GM18951 (cell line): ENCODE measurements around the gene KHDRBS1.
"Not testable (repeated sequence)": the region's sequence is repeated elsewhere in the genome, so short reads cannot be mapped to it uniquely, and the experiment has no call there.

Source experiments
- POLR2A ChIP-seq: IDR thresholded peaks from 4 replicates; pipeline ENCODE4 v1.6.1; 2011; ENCODE audit warnings: mild to moderate bottlenecking; ENCODE audit not compliant: insufficient read length, insufficient read depth; ENCODE audit errors: extremely low read depth
- in situ Hi-C: fragments of 300-500 bp; cut with MboI; formaldehyde crosslinking; loops from one replicate; pipeline ENCODE4 v1.12.0; 2022; ENCODE audit warnings: low sequenced_read_pairs, mixed read lengths, inconsistent platforms; ENCODE audit not compliant: unreplicated experiment

Gene KHDRBS1

GRCh38 chr1:31991182-31991581, 22.5 kb upstream of the KHDRBS1 start:
- in situ Hi-C loops, result no loop called here
- TF ChIP-seq POLR2A, result no peak

- in situ Hi-C loops, result no loop called here
- TF ChIP-seq POLR2A, result no peak
These were observed 18.4 kb upstream of the KHDRBS1 start for GRCh38 chr1:31995263-31995662.

- in situ Hi-C loops, result not testable (repeated sequence)
These were observed 17.5 kb upstream of the KHDRBS1 start for GRCh38 chr1:31996121-31996520.

- TF ChIP-seq POLR2A, result no peak
- in situ Hi-C loops, result no loop called here
These were observed 11.8 kb upstream of the KHDRBS1 start for GRCh38 chr1:32001863-32002262.

- in situ Hi-C loops, result not testable (repeated sequence)
These were observed 11.4 kb upstream of the KHDRBS1 start for GRCh38 chr1:32002285-32002684.

GRCh38 chr1:32005522-32005921, 8.1 kb upstream of the KHDRBS1 start:
- TF ChIP-seq POLR2A, result no peak
- in situ Hi-C loops, result no loop called here

- in situ Hi-C loops, result no loop called here
- TF ChIP-seq POLR2A, result no peak
These were observed 6.1 kb upstream of the KHDRBS1 start for GRCh38 chr1:32007591-32007940.

GRCh38 chr1:32010246-32010645, 3.4 kb upstream of the KHDRBS1 start:
- in situ Hi-C loops, result no loop called here

GRCh38 chr1:32012709-32013385, 821 bp upstream of the KHDRBS1 start:
- in situ Hi-C loops, result no loop called here
- no peak for TF ChIP-seq POLR2A

More at GRCh38 chr1:32010246-32010645, 3.4 kb upstream of the KHDRBS1 start:
- TF ChIP-seq POLR2A, result no peak

GRCh38 chr1:32014199-32014947, 705 bp downstream of the KHDRBS1 start:
- in situ Hi-C loops, result no loop called here
- no peak for TF ChIP-seq POLR2A

- in situ Hi-C loops, result no loop called here
- TF ChIP-seq POLR2A, result no peak
These were observed 1.2 kb downstream of the KHDRBS1 start for GRCh38 chr1:32014948-32015273.

GRCh38 chr1:32020339-32020738, 6.7 kb downstream of the KHDRBS1 start:
- TF ChIP-seq POLR2A, result no peak
- in situ Hi-C loops, result no loop called here

- in situ Hi-C loops, result not testable (repeated sequence)
These were observed 7.9 kb downstream of the KHDRBS1 start for GRCh38 chr1:32021574-32022018.

GRCh38 chr1:32023351-32023750, 9.7 kb downstream of the KHDRBS1 start:
- in situ Hi-C loops, result no loop called here
- no peak for TF ChIP-seq POLR2A
